Measurements from ENCODE around the gene DCAF6.

GRCh38 chr1:168090395-168090794 is 153.9 kb downstream of the DCAF6 start:
- TF ChIP-seq CTCF (IDR thresholded peaks at IDR 0.05; ENCODE audit: insufficient read depth, low read length) (no peak), POLR2AphosphoS5 (IDR thresholded peaks at IDR 0.05; ENCODE audit: low read depth) (no peak)
